ENCODE data around the gene OR6T1.

The OR6T1 gene, protein sequence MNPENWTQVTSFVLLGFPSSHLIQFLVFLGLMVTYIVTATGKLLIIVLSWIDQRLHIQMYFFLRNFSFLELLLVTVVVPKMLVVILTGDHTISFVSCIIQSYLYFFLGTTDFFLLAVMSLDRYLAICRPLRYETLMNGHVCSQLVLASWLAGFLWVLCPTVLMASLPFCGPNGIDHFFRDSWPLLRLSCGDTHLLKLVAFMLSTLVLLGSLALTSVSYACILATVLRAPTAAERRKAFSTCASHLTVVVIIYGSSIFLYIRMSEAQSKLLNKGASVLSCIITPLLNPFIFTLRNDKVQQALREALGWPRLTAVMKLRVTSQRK

DNA sequence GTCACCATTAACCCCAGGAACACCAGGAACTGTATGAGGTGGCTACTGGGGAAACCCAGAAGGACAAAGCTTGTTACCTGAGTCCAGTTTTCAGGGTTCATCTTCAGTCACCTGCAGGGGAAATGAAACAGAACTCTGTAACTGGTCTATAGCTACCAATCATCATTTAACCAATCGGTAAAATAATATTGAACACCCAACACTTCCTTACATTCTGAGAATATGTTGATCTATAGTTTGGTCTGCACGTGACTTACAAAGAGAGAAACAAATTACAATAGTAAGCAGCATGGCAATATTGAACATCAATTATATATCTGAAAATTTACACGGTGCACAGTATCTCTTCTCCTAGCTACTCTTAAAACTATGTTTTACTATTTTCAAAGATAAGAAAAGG lies at the start of gene OR6T1:
OR6T1 (minus strand) TSS at position 101 of the 400 bp plus-strand sequence; CDS start at position 101, 0 bp downstream.
- Histone ChIP-seq H3K9ac (ENCODE audit: low read depth in 1 of 2, low read length in 2 of 2) (no peak within 1 kb of the TSS), H3K9me3 (ENCODE audit: control insufficient read depth in 1 of 2, low read length in 2 of 2) (no peaks in the 10 kb centered on the region), H3K4me3 (ENCODE audit: low read depth in 1 of 2, low read length in 2 of 2) (no peak within 1 kb of the TSS), H3K27ac (ENCODE audit: low read depth, low read length) (no peak within 1 kb of the TSS), H3K27me3 (ENCODE audit: control insufficient read depth in 1 of 2, insufficient read depth in 2 of 2, low read length in 2 of 2) (no peaks in the 10 kb centered on the region), H3K4me1 (ENCODE audit: control insufficient read depth in 1 of 2, insufficient read depth in 2 of 2, low read length in 2 of 2) (no peaks in the 10 kb centered on the region), H3K36me3 (ENCODE audit: control insufficient read depth in 1 of 2, insufficient read depth in 2 of 2, low read length in 2 of 2) (no peaks in the 10 kb centered on the region)

GRCh38 chr11:123979311-123979710 lies 35.7 kb upstream of the OR6T1 start:
- Histone ChIP-seq H3K27me3 (ENCODE audit: control insufficient read depth in 1 of 2, insufficient read depth in 2 of 2, low read length in 2 of 2) (no peaks in the 10 kb centered on the region), H3K36me3 (ENCODE audit: control insufficient read depth in 1 of 2, insufficient read depth in 2 of 2, low read length in 2 of 2) (no peaks in the 10 kb centered on the region), H3K27ac (ENCODE audit: low read depth, low read length) (no peak overlapping the region), H3K9me3 (ENCODE audit: control insufficient read depth in 1 of 2, low read length in 2 of 2) (no peaks in the 10 kb centered on the region), H3K9ac (ENCODE audit: low read depth in 1 of 2, low read length in 2 of 2) (no peak overlapping the region), H3K4me3 (ENCODE audit: low read depth in 1 of 2, low read length in 2 of 2) (no peak overlapping the region), H3K4me1 (ENCODE audit: control insufficient read depth in 1 of 2, insufficient read depth in 2 of 2, low read length in 2 of 2) (no peaks in the 10 kb centered on the region)

- H3K36me3 ChIP-seq (ENCODE audit: control insufficient read depth in 1 of 2, insufficient read depth in 2 of 2, low read length in 2 of 2), result no peaks in the 10 kb centered on the region
- H3K4me3 ChIP-seq (ENCODE audit: low read depth in 1 of 2, low read length in 2 of 2), result no peak within 1 kb of the TSS
- no peaks in the 10 kb centered on the region for H3K4me1 ChIP-seq (ENCODE audit: control insufficient read depth in 1 of 2, insufficient read depth in 2 of 2, low read length in 2 of 2)
- H3K27me3 ChIP-seq (ENCODE audit: control insufficient read depth in 1 of 2, insufficient read depth in 2 of 2, low read length in 2 of 2), result no peaks in the 10 kb centered on the region
- H3K9ac ChIP-seq (ENCODE audit: low read depth in 1 of 2, low read length in 2 of 2), result no peak within 1 kb of the TSS
- H3K27ac ChIP-seq (ENCODE audit: low read depth, low read length), result no peak within 1 kb of the TSS
- no peaks in the 10 kb centered on the region for H3K9me3 ChIP-seq (ENCODE audit: control insufficient read depth in 1 of 2, low read length in 2 of 2)
Measured at GRCh38 chr11:123977731-123978347, 34.2 kb upstream of the OR6T1 start, which contains the start of gene OR10S1. Gene OR10S1, minus strand, starts transcription at chr11:123977781. Its CDS starts 117 bp downstream, at chr11:123977664.

DNA sequence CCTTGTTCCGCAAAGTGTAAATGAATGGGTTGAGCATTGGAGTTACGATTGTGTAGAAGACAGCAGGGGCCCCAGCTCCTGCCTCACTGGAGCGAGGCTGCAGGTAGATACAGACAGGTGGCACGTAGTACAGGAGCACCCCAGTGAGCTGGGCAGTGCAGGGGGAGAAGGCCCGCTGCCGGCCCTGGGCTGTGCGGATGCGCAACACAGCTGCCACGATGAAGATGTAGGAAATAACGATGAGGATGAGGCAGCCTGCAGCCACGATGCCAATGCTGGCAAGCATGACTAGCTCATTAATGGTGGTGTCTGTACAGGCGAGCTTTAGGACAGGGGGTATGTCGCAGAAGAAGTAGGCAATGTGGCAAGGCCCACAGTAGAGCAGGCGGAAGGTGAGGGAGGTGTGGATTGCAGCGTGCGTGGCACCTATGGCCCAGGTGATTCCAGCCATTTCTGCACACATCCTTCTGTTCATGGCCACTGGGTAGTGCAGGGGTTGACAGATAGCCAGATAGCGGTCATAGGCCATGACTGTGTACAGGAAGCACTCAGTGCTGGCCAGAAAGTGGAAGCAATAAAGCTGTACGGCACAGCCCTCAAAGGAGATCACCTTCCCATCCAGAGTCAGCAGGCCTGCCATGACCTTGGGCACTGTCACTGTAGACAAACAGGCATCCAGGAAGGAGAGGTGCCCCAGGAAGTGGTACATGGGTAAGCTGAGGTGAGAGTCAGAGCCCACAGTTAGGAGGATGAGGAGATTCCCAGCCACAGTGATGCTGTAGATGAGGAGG lies 33.3 kb upstream of the OR6T1 start:
- Histone ChIP-seq H3K27me3 (ENCODE audit: control insufficient read depth in 1 of 2, insufficient read depth in 2 of 2, low read length in 2 of 2) (no peaks in the 10 kb centered on the region), H3K4me3 (ENCODE audit: low read depth in 1 of 2, low read length in 2 of 2) (no peak overlapping the region), H3K27ac (ENCODE audit: low read depth, low read length) (no peak overlapping the region), H3K9ac (ENCODE audit: low read depth in 1 of 2, low read length in 2 of 2) (no peak overlapping the region), H3K4me1 (ENCODE audit: control insufficient read depth in 1 of 2, insufficient read depth in 2 of 2, low read length in 2 of 2) (no peaks in the 10 kb centered on the region), H3K9me3 (ENCODE audit: control insufficient read depth in 1 of 2, low read length in 2 of 2) (no peaks in the 10 kb centered on the region), H3K36me3 (ENCODE audit: control insufficient read depth in 1 of 2, insufficient read depth in 2 of 2, low read length in 2 of 2) (no peaks in the 10 kb centered on the region)

GRCh38 chr11:123973816-123974215 lies 30.2 kb upstream of the OR6T1 start:
- Histone ChIP-seq H3K9me3 (ENCODE audit: control insufficient read depth in 1 of 2, low read length in 2 of 2) (no peaks in the 10 kb centered on the region), H3K27me3 (ENCODE audit: control insufficient read depth in 1 of 2, insufficient read depth in 2 of 2, low read length in 2 of 2) (no peaks in the 10 kb centered on the region), H3K27ac (ENCODE audit: low read depth, low read length) (no peak overlapping the region), H3K4me3 (ENCODE audit: low read depth in 1 of 2, low read length in 2 of 2) (no peak overlapping the region), H3K4me1 (ENCODE audit: control insufficient read depth in 1 of 2, insufficient read depth in 2 of 2, low read length in 2 of 2) (no peaks in the 10 kb centered on the region), H3K9ac (ENCODE audit: low read depth in 1 of 2, low read length in 2 of 2) (no peak overlapping the region), H3K36me3 (ENCODE audit: control insufficient read depth in 1 of 2, insufficient read depth in 2 of 2, low read length in 2 of 2) (no peaks in the 10 kb centered on the region)

- Histone ChIP-seq H3K9me3 (ENCODE audit: control insufficient read depth in 1 of 2, low read length in 2 of 2) (peaks cover 2 to 6% of the 10 kb centered on the region in 2 donors), H3K4me1 (ENCODE audit: control insufficient read depth in 1 of 2, insufficient read depth in 2 of 2, low read length in 2 of 2) (no peaks in the 10 kb centered on the region), H3K27me3 (ENCODE audit: control insufficient read depth in 1 of 2, insufficient read depth in 2 of 2, low read length in 2 of 2) (no peaks in the 10 kb centered on the region), H3K9ac (ENCODE audit: low read depth in 1 of 2, low read length in 2 of 2) (no peak overlapping the region), H3K4me3 (ENCODE audit: low read depth in 1 of 2, low read length in 2 of 2) (no peak overlapping the region), H3K36me3 (ENCODE audit: control insufficient read depth in 1 of 2, insufficient read depth in 2 of 2, low read length in 2 of 2) (no peaks in the 10 kb centered on the region), H3K27ac (ENCODE audit: low read depth, low read length) (no peak overlapping the region)
Measured at GRCh38 chr11:123956752-123957151, 13.1 kb upstream of the OR6T1 start.

- no peaks in the 10 kb centered on the region for H3K27me3 ChIP-seq (ENCODE audit: control insufficient read depth in 1 of 2, insufficient read depth in 2 of 2, low read length in 2 of 2)
- H3K9ac ChIP-seq (ENCODE audit: low read depth in 1 of 2, low read length in 2 of 2), result no peak overlapping the region
- H3K27ac ChIP-seq (ENCODE audit: low read depth, low read length), result no peak overlapping the region
- no peaks in the 10 kb centered on the region for H3K36me3 ChIP-seq (ENCODE audit: control insufficient read depth in 1 of 2, insufficient read depth in 2 of 2, low read length in 2 of 2)
- no peak overlapping the region for H3K4me3 ChIP-seq (ENCODE audit: low read depth in 1 of 2, low read length in 2 of 2)
- H3K4me1 ChIP-seq (ENCODE audit: control insufficient read depth in 1 of 2, insufficient read depth in 2 of 2, low read length in 2 of 2), result no peaks in the 10 kb centered on the region
- H3K9me3 ChIP-seq (ENCODE audit: control insufficient read depth in 1 of 2, low read length in 2 of 2), result no peaks in the 10 kb centered on the region
Measured at GRCh38 chr11:123945132-123945531, 1.5 kb upstream of the OR6T1 start.

GRCh38 chr11:123942413-123942812 lies 1.2 kb downstream of the OR6T1 start:
- H3K4me3 ChIP-seq (ENCODE audit: low read depth in 1 of 2, low read length in 2 of 2), result no peak overlapping the region
- H3K27me3 ChIP-seq (ENCODE audit: control insufficient read depth in 1 of 2, insufficient read depth in 2 of 2, low read length in 2 of 2), result no peaks in the 10 kb centered on the region
- no peak overlapping the region for H3K9ac ChIP-seq (ENCODE audit: low read depth in 1 of 2, low read length in 2 of 2)
- no peaks in the 10 kb centered on the region for H3K4me1 ChIP-seq (ENCODE audit: control insufficient read depth in 1 of 2, insufficient read depth in 2 of 2, low read length in 2 of 2)
- H3K27ac ChIP-seq (ENCODE audit: low read depth, low read length), result no peak overlapping the region
- no peaks in the 10 kb centered on the region for H3K36me3 ChIP-seq (ENCODE audit: control insufficient read depth in 1 of 2, insufficient read depth in 2 of 2, low read length in 2 of 2)
- no peaks in the 10 kb centered on the region for H3K9me3 ChIP-seq (ENCODE audit: control insufficient read depth in 1 of 2, low read length in 2 of 2)

- Histone ChIP-seq H3K4me3 (ENCODE audit: low read depth in 1 of 2, low read length in 2 of 2) (no peak within 1 kb of the TSS), H3K9ac (ENCODE audit: low read depth in 1 of 2, low read length in 2 of 2) (no peak within 1 kb of the TSS), H3K36me3 (ENCODE audit: control insufficient read depth in 1 of 2, insufficient read depth in 2 of 2, low read length in 2 of 2) (no peaks in the 10 kb centered on the region), H3K4me1 (ENCODE audit: control insufficient read depth in 1 of 2, insufficient read depth in 2 of 2, low read length in 2 of 2) (no peaks in the 10 kb centered on the region), H3K27ac (ENCODE audit: low read depth, low read length) (no peak within 1 kb of the TSS), H3K27me3 (ENCODE audit: control insufficient read depth in 1 of 2, insufficient read depth in 2 of 2, low read length in 2 of 2) (no peaks in the 10 kb centered on the region), H3K9me3 (ENCODE audit: control insufficient read depth in 1 of 2, low read length in 2 of 2) (no peaks in the 10 kb centered on the region)
Measured at GRCh38 chr11:123939317-123939716, 4.3 kb downstream of the OR6T1 start, which contains the start of gene OR4D5. Gene OR4D5, plus strand, starts transcription at chr11:123939617. Its CDS starts 0 bp downstream, at chr11:123939617.

GRCh38 chr11:123924027-123924426 lies 19.6 kb downstream of the OR6T1 start:
- no peaks in the 10 kb centered on the region for H3K36me3 ChIP-seq (ENCODE audit: control insufficient read depth in 1 of 2, insufficient read depth in 2 of 2, low read length in 2 of 2)
- H3K9me3 ChIP-seq (ENCODE audit: control insufficient read depth in 1 of 2, low read length in 2 of 2), result no peaks in the 10 kb centered on the region
- H3K4me1 ChIP-seq (ENCODE audit: control insufficient read depth in 1 of 2, insufficient read depth in 2 of 2, low read length in 2 of 2), result no peaks in the 10 kb centered on the region
- H3K9ac ChIP-seq (ENCODE audit: low read depth in 1 of 2, low read length in 2 of 2), result no peak overlapping the region
- H3K27ac ChIP-seq (ENCODE audit: low read depth, low read length), result no peak overlapping the region
- no peak overlapping the region for H3K4me3 ChIP-seq (ENCODE audit: low read depth in 1 of 2, low read length in 2 of 2)
- H3K27me3 ChIP-seq (ENCODE audit: control insufficient read depth in 1 of 2, insufficient read depth in 2 of 2, low read length in 2 of 2), result no peaks in the 10 kb centered on the region
